Measurements from ENCODE around the gene EID1.

Gene EID1, protein sequence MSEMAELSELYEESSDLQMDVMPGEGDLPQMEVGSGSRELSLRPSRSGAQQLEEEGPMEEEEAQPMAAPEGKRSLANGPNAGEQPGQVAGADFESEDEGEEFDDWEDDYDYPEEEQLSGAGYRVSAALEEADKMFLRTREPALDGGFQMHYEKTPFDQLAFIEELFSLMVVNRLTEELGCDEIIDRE

DNA sequence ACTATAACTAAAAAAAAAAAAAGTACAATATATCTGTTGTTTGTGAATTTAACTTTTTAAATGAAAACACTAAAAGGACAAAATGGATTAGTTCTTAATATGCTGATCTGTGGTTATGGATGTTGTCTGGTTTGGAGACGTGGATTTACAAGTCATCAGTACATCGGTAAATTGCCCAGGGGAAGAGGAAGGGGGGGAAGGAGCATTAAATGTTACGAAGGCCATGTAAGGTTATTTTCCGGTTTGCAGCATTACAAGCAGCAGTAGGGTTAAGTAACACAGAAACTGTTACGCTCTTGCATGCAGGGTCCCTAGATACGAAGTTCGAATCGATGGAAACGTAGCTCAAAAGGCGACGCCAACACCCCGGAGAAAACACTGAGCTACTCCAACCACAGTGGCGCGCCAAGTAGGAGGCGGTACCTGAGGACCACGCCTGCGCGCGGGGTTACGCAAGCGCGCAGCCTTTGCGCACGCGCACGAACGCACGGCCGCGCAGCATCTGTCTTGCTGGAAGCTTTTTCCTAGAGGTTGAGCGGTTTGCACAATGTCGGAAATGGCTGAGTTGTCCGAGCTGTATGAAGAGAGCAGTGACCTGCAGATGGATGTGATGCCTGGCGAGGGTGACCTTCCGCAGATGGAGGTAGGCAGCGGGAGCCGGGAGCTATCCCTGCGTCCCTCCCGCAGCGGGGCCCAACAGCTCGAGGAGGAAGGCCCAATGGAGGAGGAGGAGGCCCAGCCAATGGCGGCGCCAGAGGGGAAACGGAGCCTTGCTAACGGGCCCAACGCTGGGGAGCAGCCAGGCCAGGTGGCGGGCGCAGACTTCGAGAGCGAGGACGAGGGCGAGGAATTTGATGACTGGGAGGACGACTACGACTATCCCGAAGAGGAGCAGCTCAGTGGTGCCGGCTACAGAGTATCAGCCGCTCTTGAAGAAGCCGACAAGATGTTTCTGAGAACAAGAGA, at the start of gene EID1:
Gene EID1 (plus strand): TSS at position 505 of the 966 bp plus-strand sequence. CDS start 43 bp downstream, at position 548.
- DNase-seq (ENCODE audit: low read depth), result peak; percentile 89
- no peak for TF ChIP-seq CTCF (IDR thresholded peaks at IDR 0.05; ENCODE audit: low read depth, low read length, missing control alignments)
- H3K4me3 ChIP-seq (ENCODE audit: low read depth, low read length), result peak within 1 kb of the TSS; percentile 93
- in situ Hi-C loops (cut with HindIII; ENCODE audit: low sequenced_read_pairs), result loop anchor here (5.0 to 10.0 kb wide), 3 partner anchors 64 to 267 kb away; no protein-coding TSS in a partner anchor

DNA sequence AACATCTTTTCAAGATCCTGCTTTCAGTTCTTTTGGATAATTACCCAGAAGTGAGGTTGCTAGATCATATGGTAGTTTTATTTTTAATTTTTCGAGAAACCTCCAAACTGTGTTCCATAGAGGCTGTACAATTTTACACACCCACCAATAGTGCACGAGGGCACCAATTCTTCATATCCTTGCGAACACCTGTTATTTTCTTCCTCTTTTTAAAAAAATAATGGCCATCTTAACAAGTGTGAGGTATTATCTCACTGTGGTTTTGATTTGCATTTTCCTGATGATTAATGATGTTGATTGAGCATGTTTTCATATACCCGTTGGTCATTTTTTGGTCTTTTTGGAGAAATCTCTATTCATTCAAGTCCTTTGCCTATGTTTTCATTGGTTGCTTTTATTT, 49.5 kb upstream of the EID1 start:
- no peak for DNase-seq (ENCODE audit: low read depth)
- TF ChIP-seq CTCF (IDR thresholded peaks at IDR 0.05; ENCODE audit: low read depth, low read length, missing control alignments), result no peak
- in situ Hi-C loops (cut with HindIII; ENCODE audit: low sequenced_read_pairs), result loop anchor here (10.0 kb wide), 1 partner anchor 54 kb away; no protein-coding TSS in a partner anchor
- H3K4me3 ChIP-seq (ENCODE audit: low read depth, low read length), result no peak overlapping the region

DNA sequence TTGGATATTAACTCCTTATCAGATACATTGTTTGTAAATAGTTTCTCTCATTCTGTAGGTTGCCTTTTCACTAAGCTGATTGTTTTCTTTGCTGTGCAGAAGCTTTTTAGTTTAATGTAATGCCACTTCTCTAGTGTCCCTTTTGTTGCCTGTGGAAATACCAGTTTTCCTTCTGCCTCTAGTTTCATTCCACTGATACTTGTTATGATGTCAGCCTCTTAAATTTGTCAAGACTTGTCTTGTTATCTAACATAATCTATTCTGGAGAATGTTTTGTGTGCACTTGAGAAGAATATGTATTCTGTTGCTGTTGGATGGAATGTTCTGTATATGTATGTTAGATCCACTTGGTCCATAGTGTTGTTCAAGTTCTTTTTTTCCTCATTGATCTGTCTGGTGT, 49.0 kb upstream of the EID1 start:
- no peak overlapping the region for H3K4me3 ChIP-seq (ENCODE audit: low read depth, low read length)
- in situ Hi-C loops (cut with HindIII; ENCODE audit: low sequenced_read_pairs), result loop anchor here (10.0 kb wide), 1 partner anchor 54 kb away; no protein-coding TSS in a partner anchor
- TF ChIP-seq CTCF (IDR thresholded peaks at IDR 0.05; ENCODE audit: low read depth, low read length, missing control alignments), result no peak
- DNase-seq (ENCODE audit: low read depth), result no peak

GRCh38 chr15:48832648-48833047, 45.3 kb upstream of the EID1 start:
- no peak for DNase-seq (ENCODE audit: low read depth)
- in situ Hi-C loops (cut with HindIII; ENCODE audit: low sequenced_read_pairs), result no loop called here
- no peak for TF ChIP-seq CTCF (IDR thresholded peaks at IDR 0.05; ENCODE audit: low read depth, low read length, missing control alignments)
- H3K4me3 ChIP-seq (ENCODE audit: low read depth, low read length), result no peak overlapping the region

GRCh38 chr15:48833526-48834239, 44.3 kb upstream of the EID1 start:
- no peak for DNase-seq (ENCODE audit: low read depth)
- H3K4me3 ChIP-seq (ENCODE audit: low read depth, low read length), result no peak overlapping the region
- no peak for TF ChIP-seq CTCF (IDR thresholded peaks at IDR 0.05; ENCODE audit: low read depth, low read length, missing control alignments)
- in situ Hi-C loops (cut with HindIII; ENCODE audit: low sequenced_read_pairs), result no loop called here

- no peak for DNase-seq (ENCODE audit: low read depth)
- in situ Hi-C loops (cut with HindIII; ENCODE audit: low sequenced_read_pairs), result no loop called here
- no peak overlapping the region for H3K4me3 ChIP-seq (ENCODE audit: low read depth, low read length)
- TF ChIP-seq CTCF (IDR thresholded peaks at IDR 0.05; ENCODE audit: low read depth, low read length, missing control alignments), result no peak
These were observed 43.2 kb upstream of the EID1 start for GRCh38 chr15:48834756-48835155.

Data from astrocyte of the cerebellum (primary cell).